Mesodermal cell (in vitro differentiated cells): Measurements from ENCODE around the gene FBXW8.

Experiments
- H3K27ac ChIP-seq: 2 replicates; pipeline ENCODE4 v1.7.0; 2013; ENCODE audit warnings: mild to moderate bottlenecking, low read depth, low read length, moderate library complexity; ENCODE audit not compliant: severe bottlenecking
- H3K36me3 ChIP-seq: 2 replicates; pipeline ENCODE4 v1.7.1; 2013; ENCODE audit warnings: mild to moderate bottlenecking, low read length, moderate library complexity; ENCODE audit not compliant: control insufficient read depth, insufficient read depth
- H3K4me1 ChIP-seq: one replicate; pipeline ENCODE4 v1.7.1; 2013; ENCODE audit warnings: mild to moderate bottlenecking, low read length; ENCODE audit not compliant: insufficient read depth, control insufficient read depth, poor library complexity, severe bottlenecking
- H3K4me3 ChIP-seq: 2 replicates; pipeline ENCODE4 v1.7.0; 2013; ENCODE audit warnings: low read length, control low read depth, mild to moderate bottlenecking; ENCODE audit not compliant: insufficient read depth, poor library complexity, severe bottlenecking; ENCODE audit errors: extremely low read depth
- H3K9me3 ChIP-seq: 2 replicates; pipeline ENCODE4 v1.7.1; 2013; ENCODE audit warnings: mild to moderate bottlenecking, low read length, moderate library complexity; ENCODE audit not compliant: control insufficient read depth
- WGBS, 2 experiments: methylation state at CpG; one replicate each; pipeline ENCODE4 v1.1.5; 2013; ENCODE audit warnings: missing lambda C conversion rate in 2 of 2; ENCODE audit not compliant: insufficient coverage in 2 of 2; 5-methylcytosine and 5-hydroxymethylcytosine counted together

Gene FBXW8

DNA sequence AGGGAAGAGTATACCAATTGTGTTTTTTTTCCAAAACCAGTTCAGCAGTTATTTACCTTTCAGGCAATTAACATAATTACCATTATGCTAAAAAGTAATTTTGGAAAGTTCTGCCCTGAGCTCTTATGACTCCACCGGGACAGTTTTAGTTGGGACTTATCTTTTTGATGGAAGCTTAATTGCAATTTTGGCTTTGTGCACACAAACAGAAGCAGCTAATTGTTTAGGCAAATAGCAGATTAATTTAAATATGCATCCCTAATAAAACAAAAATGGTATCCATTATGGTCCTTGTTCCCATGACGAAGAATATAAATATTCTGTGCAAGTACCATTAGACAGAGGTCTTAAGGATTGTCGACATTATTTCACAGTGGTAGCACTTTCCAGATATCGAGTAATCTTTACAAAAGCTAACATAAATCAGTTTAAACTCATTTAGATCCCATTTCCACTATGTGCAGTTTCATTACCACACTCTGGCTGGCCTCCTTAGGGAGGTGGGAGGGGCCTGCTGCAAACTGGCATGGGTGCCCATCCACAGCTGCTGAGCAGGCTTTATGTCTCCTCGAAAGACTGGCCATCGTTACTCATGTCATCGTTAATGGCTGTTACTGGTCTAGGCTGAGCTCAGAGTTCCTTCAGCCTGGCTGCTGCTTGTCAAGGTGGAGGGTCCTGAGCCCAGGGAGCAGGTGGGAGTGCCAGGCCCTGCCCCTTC lies 68.2 kb downstream of the FBXW8 start:
- 98 to 100% methylated on average over 4 to 5 of the region's 7 CpGs for WGBS, 2 experiments
- Histone ChIP-seq H3K9me3 (no peaks in the 10 kb centered on the region), H3K36me3 (peaks cover 10% of the 10 kb centered on the region), H3K27ac (no peak overlapping the region), H3K4me1 (peaks cover 30% of the 10 kb centered on the region), H3K4me3 (no peak overlapping the region)

DNA sequence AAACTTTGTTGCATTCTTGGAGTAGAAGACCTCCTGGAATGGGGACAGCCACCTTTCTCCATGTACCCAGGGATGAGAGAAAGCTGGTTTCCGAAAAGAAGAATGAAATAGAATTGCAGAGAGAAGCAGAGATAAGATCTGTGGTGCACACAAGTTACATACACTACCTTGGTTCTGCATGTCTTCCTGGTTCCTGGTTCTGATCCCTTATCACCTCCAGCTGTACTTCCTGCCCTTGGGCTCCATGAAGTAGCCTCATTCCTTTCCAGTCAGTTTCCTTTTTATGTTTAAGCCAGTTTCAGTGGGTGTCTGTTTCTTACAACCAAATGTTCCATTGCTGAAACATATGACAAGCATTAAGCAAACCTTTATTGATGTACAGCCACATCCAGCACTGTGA lies 69.3 kb downstream of the FBXW8 start:
- no peak overlapping the region for H3K4me3 ChIP-seq
- H3K4me1 ChIP-seq: peaks cover 30% of the 10 kb centered on the region
- H3K9me3 ChIP-seq: no peaks in the 10 kb centered on the region
- WGBS, 2 experiments: 100% methylated on average over 1 of the region's 1 CpG; no CpG with 5 or more reads in 1 of the 2 experiments
- peaks cover 4% of the 10 kb centered on the region for H3K36me3 ChIP-seq
- H3K27ac ChIP-seq: no peak overlapping the region

DNA sequence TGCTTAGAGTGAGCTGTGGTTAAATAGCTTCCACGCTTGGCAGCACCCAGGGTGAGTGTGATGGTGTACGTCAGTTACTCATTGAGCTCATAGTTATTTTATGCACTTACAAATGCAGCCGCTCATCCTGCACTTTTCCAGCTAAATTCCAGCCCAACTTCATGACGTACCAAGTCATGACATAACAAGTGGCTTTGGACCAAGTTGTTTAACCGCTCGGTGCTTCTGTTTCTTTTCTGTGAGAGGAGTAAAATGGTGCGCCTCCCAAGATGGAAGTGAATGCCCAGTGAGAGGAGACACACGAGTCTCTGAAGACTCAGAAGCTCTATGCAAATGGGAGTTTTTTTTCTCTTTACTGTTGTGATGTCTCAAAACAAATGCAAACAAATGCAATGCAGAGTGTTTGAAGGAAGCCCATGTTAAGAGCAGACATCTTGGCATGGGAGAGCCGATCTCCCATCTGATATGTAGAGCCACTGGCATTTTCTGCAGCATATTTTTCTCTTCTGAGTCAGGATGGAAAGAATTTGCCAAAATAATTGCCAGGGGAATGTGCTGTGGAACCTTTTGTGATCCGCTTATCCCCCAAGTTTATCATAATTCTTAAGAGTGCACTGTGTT lies 72.2 kb downstream of the FBXW8 start:
- H3K36me3 ChIP-seq: peaks cover 19% of the 10 kb centered on the region
- no peak overlapping the region for H3K4me3 ChIP-seq
- H3K9me3 ChIP-seq: no peaks in the 10 kb centered on the region
- H3K4me1 ChIP-seq: peaks cover 26% of the 10 kb centered on the region
- H3K27ac ChIP-seq: no peak overlapping the region
- 92 to 98% methylated on average over 7 to 9 of the region's 10 CpGs for WGBS, 2 experiments

DNA sequence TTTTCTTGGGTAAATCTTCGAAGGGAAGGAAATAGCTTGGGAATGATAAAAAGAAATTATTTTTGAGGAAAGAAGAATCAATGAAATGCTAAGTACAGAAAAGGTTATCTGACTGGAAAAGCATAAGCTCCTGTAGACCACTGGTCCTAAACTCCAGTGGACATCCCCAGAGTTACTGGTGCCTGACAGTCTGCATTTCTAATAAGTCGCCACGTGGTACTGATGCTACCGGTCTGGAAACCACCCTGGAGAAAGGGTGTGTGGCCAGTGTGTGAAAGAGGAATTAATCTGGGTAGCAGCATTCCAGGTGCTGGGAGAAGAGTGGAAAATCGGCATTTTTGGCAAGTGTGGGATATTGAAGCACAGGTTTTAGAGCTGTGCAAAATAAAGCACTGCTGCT lies 73.3 kb downstream of the FBXW8 start:
- Histone ChIP-seq H3K4me3 (no peak overlapping the region), H3K9me3 (no peaks in the 10 kb centered on the region), H3K4me1 (peaks cover 15% of the 10 kb centered on the region), H3K27ac (no peak overlapping the region), H3K36me3 (peaks cover 21% of the 10 kb centered on the region)
- 53 to 56% methylated on average over 5 of the region's 5 CpGs for WGBS, 2 experiments

DNA sequence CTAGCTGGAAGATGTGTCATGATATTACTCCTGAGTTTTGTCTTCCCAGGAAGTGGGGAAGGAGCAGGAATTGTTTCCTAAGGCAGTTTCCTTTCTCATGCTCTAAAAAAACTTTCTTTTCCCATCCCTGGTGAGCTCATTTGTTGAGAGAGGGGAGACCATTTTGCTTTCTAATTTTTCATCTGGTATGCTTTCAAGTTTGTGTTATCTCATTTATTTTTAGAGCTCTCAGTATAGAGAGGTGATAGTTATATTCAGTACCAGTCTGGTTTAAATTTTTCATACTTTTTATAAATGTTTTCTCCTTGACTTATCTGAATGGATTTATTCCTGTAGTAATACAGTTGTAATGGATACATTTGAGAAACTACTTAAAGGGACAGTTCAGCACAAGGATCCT lies 79.6 kb downstream of the FBXW8 start:
- H3K4me3 ChIP-seq: no peak overlapping the region
- H3K9me3 ChIP-seq: no peaks in the 10 kb centered on the region
- peaks cover 48% of the 10 kb centered on the region for H3K36me3 ChIP-seq
- no peak overlapping the region for H3K27ac ChIP-seq
- no peaks in the 10 kb centered on the region for H3K4me1 ChIP-seq

DNA sequence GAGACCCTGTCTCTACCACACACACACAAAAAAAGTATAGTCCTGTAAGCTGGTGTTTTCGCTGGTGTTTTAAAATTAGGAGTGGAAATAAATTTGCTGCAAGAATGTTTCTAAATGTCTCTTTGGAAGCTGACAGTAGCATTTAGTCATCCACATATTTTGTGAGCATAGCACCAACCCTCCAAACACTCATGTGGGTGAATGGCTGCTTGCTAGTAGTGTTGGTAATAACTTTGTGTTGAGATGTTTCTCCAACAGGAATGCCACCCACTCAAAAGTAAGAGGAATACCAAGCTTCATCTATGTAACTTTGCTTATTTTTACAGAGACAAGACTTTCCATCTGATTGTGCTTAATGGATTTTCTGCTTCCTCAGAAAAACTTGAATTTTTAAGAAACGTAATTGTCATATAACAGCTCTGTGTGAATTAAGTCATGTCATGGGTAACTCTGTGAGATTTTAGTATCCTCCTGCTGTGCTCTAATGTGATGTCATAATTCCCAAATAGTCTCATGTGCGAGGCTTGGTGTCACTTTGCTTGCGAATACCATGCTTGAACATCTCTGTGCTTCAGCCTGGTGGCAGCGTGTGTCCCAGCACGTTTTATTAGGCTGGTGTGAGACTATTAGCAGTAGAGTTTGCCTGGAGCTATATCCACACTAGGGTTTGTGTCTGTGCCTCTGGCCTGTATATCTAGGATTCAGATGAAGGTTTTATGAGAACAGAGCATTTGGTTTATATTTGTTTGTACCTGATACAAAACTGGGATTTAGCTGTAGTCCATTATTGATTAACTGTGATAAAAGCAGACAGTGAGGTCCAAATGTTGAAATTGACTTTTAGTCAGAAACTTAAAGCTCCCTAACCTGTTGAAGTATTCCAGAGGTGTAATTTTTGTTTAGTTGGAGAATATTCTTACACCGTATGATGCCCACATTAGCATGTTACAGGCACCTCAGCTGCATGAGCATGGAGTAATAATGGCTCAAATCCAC lies 80.5 kb downstream of the FBXW8 start:
- no peak overlapping the region for H3K27ac ChIP-seq
- WGBS, 2 experiments: 91 to 96% methylated on average over 3 to 5 of the region's 7 CpGs
- H3K36me3 ChIP-seq: peaks cover 50% of the 10 kb centered on the region

DNA sequence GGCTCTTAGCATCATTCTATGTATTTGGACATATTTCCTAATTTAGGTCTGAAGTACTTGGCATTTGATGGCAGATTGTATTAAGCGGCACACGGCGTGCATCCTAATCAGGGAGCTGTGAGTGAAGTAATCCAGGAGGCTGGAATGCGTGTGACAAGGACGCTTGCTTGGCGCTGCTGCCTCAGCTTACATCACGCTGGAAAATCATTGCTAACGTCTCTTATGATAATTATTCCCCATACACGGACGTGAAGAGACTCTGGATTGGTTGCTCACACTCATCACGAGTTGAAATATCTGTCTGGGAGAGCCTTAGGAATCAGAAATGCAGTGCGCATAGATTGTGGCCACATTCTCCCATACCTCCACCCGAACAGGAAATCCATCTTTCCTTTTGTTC lies 85.3 kb downstream of the FBXW8 start:
- Histone ChIP-seq H3K27ac (no peak overlapping the region), H3K4me3 (no peak overlapping the region), H3K4me1 (no peaks in the 10 kb centered on the region), H3K36me3 (peaks cover 46% of the 10 kb centered on the region), H3K9me3 (no peaks in the 10 kb centered on the region)
- WGBS, 2 experiments: 95 to 97% methylated on average over 10 to 12 of the region's 13 CpGs

More for the DNA sequence above, 80.5 kb downstream of the FBXW8 start:
- Histone ChIP-seq H3K9me3 (no peaks in the 10 kb centered on the region), H3K4me1 (no peaks in the 10 kb centered on the region), H3K4me3 (no peak overlapping the region)

DNA sequence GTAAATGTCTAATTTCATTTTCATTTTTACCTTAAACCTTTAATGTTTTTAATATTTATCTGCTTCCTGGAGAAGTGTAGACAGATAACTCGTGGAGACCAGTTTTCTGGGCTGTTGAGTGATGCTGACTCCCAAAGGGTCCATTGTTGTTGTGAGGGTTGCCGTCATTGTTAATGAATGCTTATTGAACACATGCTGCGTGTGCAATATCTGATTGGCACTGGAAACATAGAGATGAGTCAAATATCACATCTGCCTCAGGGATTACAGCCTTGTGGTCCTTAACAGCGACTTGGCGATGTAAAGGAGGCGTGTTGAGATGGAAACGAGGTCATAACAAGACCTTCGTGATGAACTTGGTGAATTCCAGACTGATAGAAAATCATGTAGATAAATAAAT lies 85.9 kb downstream of the FBXW8 start:
- WGBS, 2 experiments: 96% methylated on average over 6 to 7 of the region's 8 CpGs
- Histone ChIP-seq H3K27ac (no peak overlapping the region), H3K4me3 (no peak overlapping the region)

DNA sequence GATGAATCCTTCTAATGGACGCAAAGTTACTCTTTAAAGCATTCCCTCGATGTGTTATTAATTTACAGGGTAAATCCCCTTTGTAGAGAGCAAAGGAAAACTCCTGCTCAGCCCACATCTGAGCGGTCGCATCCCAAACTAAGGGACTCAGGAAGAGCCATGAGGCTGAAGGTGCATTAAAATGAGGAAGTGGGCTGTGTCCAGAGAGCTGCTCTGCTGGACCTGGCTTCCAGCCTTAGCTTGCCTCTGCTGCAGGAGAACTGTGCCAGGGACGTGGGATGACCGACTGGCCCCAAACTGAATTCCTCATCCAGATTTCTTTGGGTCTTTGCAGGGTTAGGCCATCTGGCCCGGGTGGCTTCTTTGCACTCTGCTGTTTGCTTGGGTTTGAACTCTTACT lies 88.3 kb downstream of the FBXW8 start:
- H3K9me3 ChIP-seq: no peaks in the 10 kb centered on the region
- 95 to 98% methylated on average over 5 of the region's 7 CpGs for WGBS, 2 experiments
- H3K4me1 ChIP-seq: no peaks in the 10 kb centered on the region
- no peak overlapping the region for H3K27ac ChIP-seq
- H3K4me3 ChIP-seq: no peak overlapping the region
- H3K36me3 ChIP-seq: peaks cover 53% of the 10 kb centered on the region

More for the DNA sequence above, 85.9 kb downstream of the FBXW8 start:
- no peaks in the 10 kb centered on the region for H3K9me3 ChIP-seq
- peaks cover 48% of the 10 kb centered on the region for H3K36me3 ChIP-seq
- no peaks in the 10 kb centered on the region for H3K4me1 ChIP-seq

DNA sequence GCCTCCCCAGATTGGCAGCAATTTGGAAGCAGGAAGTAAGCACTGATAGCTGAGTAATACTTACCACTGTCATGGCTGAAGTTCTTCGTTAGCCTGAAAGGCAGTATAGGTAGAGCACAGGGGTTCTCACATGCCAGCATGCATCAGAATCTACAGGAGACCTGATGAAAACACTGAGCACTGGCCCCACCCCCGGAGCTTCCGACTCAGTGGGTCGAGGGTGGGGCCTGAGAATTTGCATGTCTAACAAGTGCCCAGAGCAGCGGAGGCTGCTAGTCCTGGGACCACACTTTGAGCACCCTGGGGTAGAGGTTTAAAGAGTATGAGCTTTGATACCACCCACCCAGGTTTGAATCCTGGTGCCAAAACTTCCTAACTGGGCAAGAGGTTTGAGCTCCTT lies 89.6 kb downstream of the FBXW8 start:
- Histone ChIP-seq H3K4me3 (no peak overlapping the region), H3K36me3 (peaks cover 53% of the 10 kb centered on the region), H3K4me1 (no peaks in the 10 kb centered on the region), H3K27ac (no peak overlapping the region), H3K9me3 (no peaks in the 10 kb centered on the region)
- 36 to 60% methylated on average over 2 to 4 of the region's 5 CpGs for WGBS, 2 experiments
